Body of pancreas (tissue), 4 donors: ENCODE measurements around the gene ADIPOR2.

Experiments
- POLR2A ChIP-seq, 3 donors: fragments of 450-650 bp; IDR thresholded peaks; one replicate each; pipeline ENCODE4 v1.6.1; 2016; ENCODE audit warnings: antibody characterized with exemption in 3 of 3, mild to moderate bottlenecking in 2 of 3
- TF ChIP-seq, protein P1 (sequence below), 7 experiments: fragments of 450-650 bp in 4 of 7; fragments of 200-600 bp in 3 of 7; sonication (generic) in 3 of 7; IDR thresholded peaks; one replicate each; pipeline ENCODE4 v1.5.1; 2016 to 2019; ENCODE audit warnings: antibody characterized with exemption in 7 of 7

DNA sequence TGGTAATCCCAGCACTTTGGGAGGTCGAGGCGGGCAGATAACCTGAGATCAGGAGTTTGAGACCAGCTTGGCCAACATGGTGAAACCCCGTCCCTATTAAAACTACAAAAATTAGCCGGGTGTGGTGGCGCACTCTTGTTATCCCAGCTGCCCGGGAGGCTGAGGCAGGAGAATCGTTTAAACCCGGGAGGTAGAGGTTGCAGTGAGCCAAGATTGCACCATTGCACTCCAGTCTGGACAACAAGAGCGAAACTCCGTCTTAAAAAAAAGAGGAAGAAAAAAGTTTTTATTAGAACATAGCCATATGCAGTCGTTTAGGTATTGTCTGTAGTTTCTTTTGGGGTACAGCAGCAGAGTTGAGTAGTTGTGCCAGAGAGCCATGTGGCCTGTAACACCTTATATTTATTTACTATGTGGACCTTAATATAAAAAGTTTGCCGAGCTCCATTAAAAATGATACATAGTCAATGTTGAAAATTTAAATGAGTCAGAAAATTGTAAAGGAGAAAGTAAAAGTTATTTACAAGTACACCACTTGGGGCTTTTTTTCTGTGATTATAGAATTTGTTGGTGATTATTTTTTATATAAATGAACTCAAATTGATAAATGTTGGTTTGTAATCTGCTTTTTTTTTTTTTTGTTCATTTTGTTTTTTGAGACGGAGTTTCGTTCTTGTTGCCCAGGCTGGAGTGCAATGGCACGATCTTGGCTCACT, 2.2 kb downstream of the ADIPOR2 start:
- TF ChIP-seq, protein P1, sequence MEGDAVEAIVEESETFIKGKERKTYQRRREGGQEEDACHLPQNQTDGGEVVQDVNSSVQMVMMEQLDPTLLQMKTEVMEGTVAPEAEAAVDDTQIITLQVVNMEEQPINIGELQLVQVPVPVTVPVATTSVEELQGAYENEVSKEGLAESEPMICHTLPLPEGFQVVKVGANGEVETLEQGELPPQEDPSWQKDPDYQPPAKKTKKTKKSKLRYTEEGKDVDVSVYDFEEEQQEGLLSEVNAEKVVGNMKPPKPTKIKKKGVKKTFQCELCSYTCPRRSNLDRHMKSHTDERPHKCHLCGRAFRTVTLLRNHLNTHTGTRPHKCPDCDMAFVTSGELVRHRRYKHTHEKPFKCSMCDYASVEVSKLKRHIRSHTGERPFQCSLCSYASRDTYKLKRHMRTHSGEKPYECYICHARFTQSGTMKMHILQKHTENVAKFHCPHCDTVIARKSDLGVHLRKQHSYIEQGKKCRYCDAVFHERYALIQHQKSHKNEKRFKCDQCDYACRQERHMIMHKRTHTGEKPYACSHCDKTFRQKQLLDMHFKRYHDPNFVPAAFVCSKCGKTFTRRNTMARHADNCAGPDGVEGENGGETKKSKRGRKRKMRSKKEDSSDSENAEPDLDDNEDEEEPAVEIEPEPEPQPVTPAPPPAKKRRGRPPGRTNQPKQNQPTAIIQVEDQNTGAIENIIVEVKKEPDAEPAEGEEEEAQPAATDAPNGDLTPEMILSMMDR (IDR thresholded peaks at IDR 0.05), result no peak
- no peak for TF ChIP-seq POLR2A (IDR thresholded peaks at IDR 0.05)
